ENCODE data around the gene NT5DC4.

The NT5DC4 gene

DNA sequence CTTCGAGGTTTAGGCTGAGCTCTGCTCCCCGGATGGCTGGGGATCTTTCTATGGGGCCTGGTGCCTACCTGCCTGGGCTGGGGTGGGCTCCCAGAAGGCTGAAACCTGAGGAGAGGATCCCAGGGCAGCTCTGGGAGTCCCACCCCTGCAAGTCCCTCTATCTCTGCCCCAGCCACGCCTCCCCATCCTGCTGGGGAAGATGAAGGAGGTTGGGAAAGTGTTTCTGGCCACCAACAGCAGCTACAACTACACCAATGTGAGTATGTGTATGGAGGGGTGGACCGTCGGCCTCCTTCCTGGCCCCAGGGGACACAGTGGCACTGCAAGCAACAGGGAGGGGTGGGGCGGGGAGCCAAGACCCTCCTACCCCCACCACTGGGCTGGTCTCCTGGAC, 2.7 kb downstream of the NT5DC4 start:
- no peak for DNase-seq (ENCODE audit: low read depth, low spot score)

DNA sequence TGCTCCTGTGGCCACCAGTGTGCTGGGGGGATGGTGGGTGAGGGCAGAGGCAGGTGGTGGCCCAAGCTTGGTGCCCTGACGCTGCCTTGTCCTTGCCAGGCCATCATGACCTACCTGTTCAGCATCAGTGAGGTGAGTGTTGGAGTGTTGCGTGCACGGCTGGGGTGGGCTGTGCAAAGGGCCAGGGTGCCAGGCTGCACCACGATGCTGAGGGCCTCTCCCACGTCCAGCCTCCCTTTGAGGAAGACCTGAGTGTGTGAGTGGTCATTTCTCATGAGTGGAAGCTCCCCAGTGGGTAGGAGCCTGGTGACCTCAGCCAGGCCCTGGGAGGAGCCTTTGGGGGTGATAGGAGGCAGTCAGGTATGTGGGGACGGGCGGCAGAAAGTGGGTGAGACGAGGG, 3.2 kb downstream of the NT5DC4 start:
- DNase-seq (ENCODE audit: low read depth, low spot score) = no peak

DNA sequence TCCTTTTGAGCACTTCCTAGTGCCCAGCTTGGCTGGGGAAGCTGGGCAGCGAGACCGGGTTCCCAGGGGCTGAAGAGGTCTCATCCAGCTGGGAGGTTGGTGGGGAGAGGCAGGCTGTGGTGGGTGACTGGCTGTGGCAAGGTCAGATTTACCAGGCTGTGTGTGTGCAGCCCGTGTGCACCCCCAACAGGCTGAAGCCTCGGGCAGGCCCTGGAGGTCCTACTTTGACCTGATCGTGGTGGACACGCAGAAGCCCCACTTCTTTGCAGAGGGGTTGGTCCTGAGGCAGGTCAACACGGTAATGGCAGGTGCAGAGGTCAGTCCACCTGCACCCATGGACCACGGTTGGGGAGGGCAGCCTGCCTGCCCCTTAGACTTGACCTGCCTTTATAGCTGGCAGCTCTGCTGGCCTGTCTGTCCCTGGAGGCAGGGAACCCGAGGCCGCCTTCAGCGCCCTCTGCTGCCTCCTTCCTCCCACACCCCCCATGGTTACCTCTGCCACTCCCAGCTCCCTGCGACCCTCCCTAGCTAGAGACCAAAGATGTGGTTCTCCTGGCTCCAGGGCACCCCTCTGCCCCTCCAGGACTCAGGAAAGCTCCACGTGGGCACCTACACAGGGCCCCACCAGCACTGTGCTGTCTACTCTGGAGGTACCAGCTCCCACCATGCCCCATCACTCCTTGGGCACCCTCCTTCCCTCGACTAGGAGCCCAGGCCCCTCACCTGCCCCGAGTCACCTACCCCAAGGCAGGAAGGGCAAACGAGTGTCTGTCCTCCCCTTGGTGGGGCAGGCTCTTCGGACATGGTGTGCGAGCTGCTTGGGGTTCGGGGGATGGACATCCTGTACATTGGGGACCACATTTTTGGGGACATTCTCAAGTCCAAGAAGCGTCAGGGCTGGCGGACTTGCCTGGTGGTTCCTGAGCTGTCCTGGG, 4.0 kb downstream of the NT5DC4 start:
- no peak for DNase-seq (ENCODE audit: low read depth, low spot score)

DNA sequence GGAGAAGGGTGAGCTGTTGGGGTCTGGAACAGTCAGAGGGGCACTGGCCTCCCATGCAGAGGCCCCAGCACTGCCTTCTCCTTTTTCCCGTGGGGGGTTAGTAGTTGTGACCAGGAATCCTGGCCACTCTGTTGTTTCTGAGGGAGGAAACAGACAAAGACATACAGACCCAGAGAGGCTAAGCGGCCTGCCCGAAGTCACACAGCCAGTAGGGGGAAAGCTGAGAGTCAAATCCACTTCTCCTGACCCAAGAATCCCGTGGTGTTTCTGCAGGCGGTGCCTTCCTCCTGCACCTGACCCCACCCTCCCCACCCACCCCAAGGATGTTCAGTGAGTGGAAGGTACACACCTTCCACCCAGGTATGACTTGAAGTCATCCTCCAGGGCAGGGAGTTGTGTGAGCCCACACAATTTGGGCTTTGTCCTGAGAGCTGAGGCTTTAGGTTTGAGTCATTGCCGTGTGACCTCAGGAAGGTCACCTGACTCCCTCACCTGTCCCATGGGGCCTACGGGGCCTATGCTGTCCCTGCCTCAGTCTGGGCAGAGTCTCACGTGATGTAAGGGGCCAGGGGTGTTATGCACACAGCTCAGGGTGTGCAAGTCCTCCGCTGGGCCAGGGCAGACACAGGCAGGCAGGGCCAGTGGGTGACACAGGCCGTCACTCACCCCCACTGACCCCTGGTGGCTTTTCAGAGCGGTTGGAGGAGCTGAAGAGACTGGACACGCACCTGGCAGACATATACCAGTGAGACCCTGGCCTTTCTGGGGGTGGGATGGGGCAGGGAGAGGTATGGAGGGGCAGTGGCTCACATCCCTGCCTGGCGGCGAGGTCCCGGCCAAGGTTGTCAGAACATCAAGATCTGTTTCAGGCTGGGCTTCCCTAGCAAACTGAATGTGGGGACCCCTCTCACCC, 5.0 kb downstream of the NT5DC4 start:
- DNase-seq (ENCODE audit: low read depth, low spot score) = no peak

DNA sequence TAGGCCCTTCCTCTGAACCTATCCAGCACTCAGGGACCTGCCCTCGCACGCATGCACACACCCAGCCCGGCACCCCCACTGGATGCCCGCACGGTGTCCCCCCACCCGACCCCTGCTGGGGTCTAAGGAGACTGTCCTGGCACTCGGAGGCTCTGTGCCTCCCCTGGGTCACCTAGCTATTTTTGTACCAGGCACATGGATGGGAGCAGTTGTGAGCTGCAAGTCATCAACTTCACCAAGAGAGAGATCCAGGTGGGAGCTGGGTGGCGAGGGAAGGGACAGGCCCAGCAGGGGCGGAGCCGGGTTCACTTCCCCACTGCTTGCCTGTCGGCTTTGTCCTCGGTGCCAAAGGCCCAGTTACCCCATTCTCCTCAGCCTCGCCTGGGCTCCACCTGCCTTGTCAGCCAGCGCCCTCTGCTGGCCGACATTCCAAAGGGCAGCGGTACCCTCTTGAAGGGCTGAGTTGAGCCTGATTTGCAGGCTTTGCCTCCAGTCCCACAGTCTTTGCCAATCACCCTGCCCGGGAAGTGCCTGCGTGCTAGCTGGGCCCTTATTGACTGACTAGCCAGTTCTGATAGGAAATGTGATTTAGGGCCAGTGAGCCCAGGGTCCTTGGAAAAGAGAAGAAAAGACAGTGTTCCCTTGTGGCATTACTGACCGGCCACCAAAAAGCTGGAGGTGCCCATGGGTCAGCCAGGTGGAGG, 5.8 kb downstream of the NT5DC4 start:
- peak; percentile 59 for DNase-seq (ENCODE audit: low read depth, low spot score)

GRCh38 chr2:112727276-112728028, 6.6 kb downstream of the NT5DC4 start:
- no peak for DNase-seq (ENCODE audit: low read depth, low spot score)

- DNase-seq (ENCODE audit: low read depth, low spot score) = no peak
Measured at GRCh38 chr2:112728029-112728362, 7.2 kb downstream of the NT5DC4 start.

GRCh38 chr2:112728378-112729175, 7.8 kb downstream of the NT5DC4 start:
- no peak for DNase-seq (ENCODE audit: low read depth, low spot score)

DNA sequence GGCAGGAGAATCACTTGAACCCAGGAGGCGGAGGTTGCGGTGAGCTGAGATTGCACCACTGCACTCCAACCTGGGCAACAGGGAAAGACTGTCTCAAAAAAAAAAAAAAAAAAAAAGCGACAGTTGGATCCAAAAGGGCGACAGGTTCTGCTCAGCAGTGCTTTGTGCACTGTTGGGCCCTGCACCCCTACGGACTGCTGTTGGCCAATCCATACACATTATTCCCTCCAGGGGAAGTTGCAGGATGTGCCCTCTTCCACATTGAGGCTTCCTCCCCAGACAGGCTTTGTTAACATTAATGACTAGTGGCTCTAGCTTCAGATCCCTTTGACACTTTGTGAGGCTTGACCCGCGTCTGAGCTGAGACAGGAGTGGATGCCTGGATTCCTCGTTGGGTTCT, 9.4 kb downstream of the NT5DC4 start:
- DNase-seq (ENCODE audit: low read depth, low spot score) = no peak

- no peak for DNase-seq (ENCODE audit: low read depth, low spot score)
Measured at GRCh38 chr2:112730791-112731190, 10.0 kb downstream of the NT5DC4 start.

GRCh38 chr2:112731479-112731878, 10.7 kb downstream of the NT5DC4 start:
- DNase-seq (ENCODE audit: low read depth, low spot score) = no peak

GRCh38 chr2:112733456-112733855, 12.6 kb downstream of the NT5DC4 start:
- no peak for DNase-seq (ENCODE audit: low read depth, low spot score)

- no peak for DNase-seq (ENCODE audit: low read depth, low spot score)
Measured at GRCh38 chr2:112733871-112734270, 13.1 kb downstream of the NT5DC4 start.

DNA sequence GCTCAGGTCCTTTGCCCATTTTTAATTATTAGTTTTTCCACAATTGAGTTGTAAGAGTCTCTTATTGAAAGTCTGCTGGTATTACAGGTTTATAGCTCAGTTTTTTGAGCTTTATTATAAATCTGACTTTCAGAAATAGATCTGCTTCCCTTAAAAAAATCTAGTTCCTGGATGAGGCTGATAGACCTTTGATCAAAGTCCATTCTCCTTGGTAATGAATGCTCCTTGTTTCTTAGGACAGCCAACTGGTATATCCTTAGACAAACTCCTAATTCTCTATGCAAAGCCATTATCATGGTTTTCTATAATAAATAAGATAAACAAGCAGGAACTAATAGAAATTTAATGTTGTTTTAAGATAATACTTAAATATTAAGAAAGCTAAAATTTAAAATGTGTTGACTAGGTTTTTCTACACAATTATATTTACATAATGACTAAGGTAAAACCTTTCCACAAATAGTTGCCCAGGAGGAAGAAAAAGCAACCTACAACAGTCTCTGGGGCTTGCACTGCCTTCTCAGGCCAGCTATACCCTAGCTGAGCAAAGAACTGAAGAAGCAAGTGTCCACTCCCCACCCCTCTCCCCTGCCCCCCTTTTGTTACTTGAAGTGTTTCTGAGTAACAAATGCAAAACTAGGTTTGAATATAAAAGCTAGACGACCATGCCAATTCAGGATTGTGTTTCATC, 16.9 kb downstream of the NT5DC4 start:
- DNase-seq (ENCODE audit: low read depth, low spot score) = no peak

- no peak for DNase-seq (ENCODE audit: low read depth, low spot score)
Measured at GRCh38 chr2:112740527-112740926, 19.7 kb downstream of the NT5DC4 start.

GRCh38 chr2:112749755-112750559, 29.1 kb downstream of the NT5DC4 start:
- DNase-seq (ENCODE audit: low read depth, low spot score) = no peak

- DNase-seq (ENCODE audit: low read depth, low spot score) = no peak
Measured at GRCh38 chr2:112750560-112750843, 29.7 kb downstream of the NT5DC4 start.

GRCh38 chr2:112751451-112752197, 30.8 kb downstream of the NT5DC4 start:
- no peak for DNase-seq (ENCODE audit: low read depth, low spot score)

GRCh38 chr2:112752667-112753066, 31.8 kb downstream of the NT5DC4 start:
- no peak for DNase-seq (ENCODE audit: low read depth, low spot score)
